Panc1 (cell line): Measurements from ENCODE around the gene LRIG3. TPM values are rescaled to one million over a fixed set of nuclear protein-coding genes. Genes with fewer than 3 reads are reported as not detected.

ENCODE experiments used
- ATAC-seq: fragments of 200-7000 bp; cut with Tn5 transposase; 2 replicates; pipeline ENCODE4 v1.9.1; 2020; ENCODE audit warnings: mild to moderate bottlenecking, moderate library complexity
- BruUV-seq: library from RNA; stranded (reverse); fragments of 400-500 nt; replicated peaks from 2 replicates; lab custom pipeline; 2021; lab: Mats Ljungman, UMichigan
- CTCF ChIA-PET: fragments of 300-600 bp; sonication (Branson Sonifier 250); formaldehyde crosslinking; loops from one replicate; lab custom pipeline; 2022; ENCODE audit warnings: antibody characterized with exemption; lab: Charles Lee
- POLR2A ChIA-PET: fragments of 300-600 bp; sonication (Branson Sonifier 250); formaldehyde crosslinking; loops from one replicate; lab custom pipeline; 2022; ENCODE audit warnings: antibody characterized with exemption; lab: Charles Lee
- DNase-seq: peaks from one replicate; pipeline ENCODE4 v3.0.0-alpha.2; 2010; ENCODE audit warnings: low read depth, low spot score
- H3K27ac ChIP-seq: 2 replicates; pipeline ENCODE4 v1.5.1; 2011; ENCODE audit warnings: mild to moderate bottlenecking, low read length, inconsistent platforms
- H3K27me3 ChIP-seq: fragments of 200-500 bp; sonication (Bioruptor generic); 2 replicates; pipeline ENCODE4 v1.6.0; 2014; ENCODE audit warnings: low read length, inconsistent platforms; ENCODE audit not compliant: control insufficient read depth, insufficient read depth
- H3K36me3 ChIP-seq: fragments of 200-500 bp; sonication (Bioruptor generic); 2 replicates; pipeline ENCODE4 v1.5.1; 2014; ENCODE audit warnings: inconsistent platforms, mild to moderate bottlenecking, low read length, moderate library complexity; ENCODE audit not compliant: control insufficient read depth, insufficient read depth
- H3K4me1 ChIP-seq: 2 replicates; pipeline ENCODE4 v1.5.1; 2011; ENCODE audit warnings: inconsistent platforms, mild to moderate bottlenecking, low read length, moderate library complexity; ENCODE audit not compliant: control insufficient read depth, insufficient read depth
- H3K4me3 ChIP-seq, 2 experiments: 2 replicates each; pipeline ENCODE4 v1.5.1; 2011 to 2012; ENCODE audit warnings: low read depth in 2 of 2, low read length in 2 of 2, mild to moderate bottlenecking in 2 of 2, inconsistent platforms in 1 of 2, moderate library complexity in 1 of 2
- H3K9me3 ChIP-seq: fragments of 200-500 bp; sonication (Bioruptor generic); 2 replicates; pipeline ENCODE4 v1.5.1; 2014; ENCODE audit warnings: low read depth, mild to moderate bottlenecking, inconsistent platforms, low read length, moderate library complexity; ENCODE audit not compliant: control insufficient read depth, insufficient read depth
- CTCF ChIP-seq: fragments of 450-650 bp; IDR thresholded peaks from 2 replicates; pipeline ENCODE4 v1.5.1; 2017; ENCODE audit warnings: mild to moderate bottlenecking
- POLR2AphosphoS5 ChIP-seq: IDR thresholded peaks from 2 replicates; pipeline ENCODE4 v1.6.1; 2012; ENCODE audit warnings: mild to moderate bottlenecking, low read depth, low read length, moderate library complexity
- REST ChIP-seq, 2 experiments: IDR thresholded peaks; 2 replicates each; pipeline ENCODE4 v1.6.1; 2011 to 2012; ENCODE audit warnings: low read depth in 2 of 2, control low read depth in 1 of 2, low read length in 1 of 2, mild to moderate bottlenecking in 1 of 2, moderate library complexity in 1 of 2; ENCODE audit not compliant: insufficient read depth in 1 of 2
- SIN3A ChIP-seq: IDR thresholded peaks from 2 replicates; pipeline ENCODE4 v1.6.1; 2012; ENCODE audit warnings: low read depth, mild to moderate bottlenecking, low read length, moderate library complexity, borderline replicate concordance; ENCODE audit not compliant: insufficient read depth
- TCF7L2 ChIP-seq: IDR thresholded peaks from 2 replicates; pipeline ENCODE4 v1.6.1; 2011; ENCODE audit warnings: mild to moderate bottlenecking, low read depth, low read length, inconsistent platforms
- in situ Hi-C: cut with HindIII; loops from 2 replicates; pipeline ENCODE4 v1.10.0; 2016; ENCODE audit warnings: low sequenced_read_pairs, low pct_unique_long_range_greater_than_20kb
- intact Hi-C: fragments of 100-400 bp; cut with micrococcal nuclease; formaldehyde crosslinking; loops from one replicate; pipeline ENCODE4 v1.10.0; 2022; ENCODE audit not compliant: unreplicated experiment
- total RNA-seq: library from RNA; stranded (reverse); gene quantifications from one replicate; pipeline ENCODE4 v1.2.1, GENCODE V29; 2021; ENCODE audit not compliant: unreplicated experiment

Gene LRIG3
- total RNA-seq, 1 experiment from 2014 or later = 12.1 TPM

GRCh38 chr12:58932806-58933681, 12.7 kb upstream of the LRIG3 start:
- H3K4me1 ChIP-seq = no peaks in the 10 kb centered on the region
- no peak overlapping the region for H3K27ac ChIP-seq
- CTCF ChIA-PET = no interaction called here
- no peak overlapping the region for H3K4me3 ChIP-seq
- BruUV-seq = no TSS peak
- ATAC-seq (no peak), DNase-seq (no peak)
- no peaks in the 10 kb centered on the region for H3K36me3 ChIP-seq
- TF ChIP-seq SIN3A (no peak), REST (IDR thresholded peaks at IDR 0.05; ENCODE audit: insufficient read depth in 1 of 2, low read depth in 2 of 2, low read length in 1 of 2) (no peak), CTCF (no peak), TCF7L2 (no peak)
- POLR2A ChIA-PET = no interaction called here
- H3K27me3 ChIP-seq = no peaks in the 10 kb centered on the region
- intact Hi-C loops = no loop called here
- H3K9me3 ChIP-seq = no peaks in the 10 kb centered on the region
- in situ Hi-C loops = no loop called here

DNA sequence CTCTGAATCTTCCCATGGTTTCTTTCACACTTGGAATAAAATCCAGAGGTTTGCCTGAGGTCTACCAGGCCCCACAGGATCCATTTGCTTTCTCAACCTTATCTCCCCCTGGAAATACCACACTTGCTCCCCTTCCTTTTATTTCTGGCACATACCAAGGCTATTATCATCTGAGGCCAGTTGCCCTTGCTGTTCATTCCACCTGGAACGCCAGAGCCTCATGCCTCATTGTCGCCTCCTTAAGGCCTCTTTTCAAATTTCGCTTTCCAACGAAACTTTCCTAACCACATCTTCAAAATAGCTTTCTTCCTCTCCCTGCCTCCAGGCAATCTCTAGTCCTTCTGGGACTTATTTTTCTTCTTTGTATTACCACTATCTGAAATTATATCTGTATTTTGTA, 11.2 kb upstream of the LRIG3 start:
- ChIA-PET POLR2A (interaction anchor here (0.6 kb wide), 1 partner anchor 22 kb away, joined by 3 read pairs; no protein-coding TSS in a partner anchor), CTCF (no interaction called here)
- no peak for ATAC-seq
- no peaks in the 10 kb centered on the region for H3K9me3 ChIP-seq
- no peak for TF ChIP-seq REST (IDR thresholded peaks at IDR 0.05; ENCODE audit: insufficient read depth in 1 of 2, low read depth in 2 of 2, low read length in 1 of 2)
- TF ChIP-seq SIN3A = no peak
- peak; percentile 46 for TF ChIP-seq CTCF
- TF ChIP-seq POLR2AphosphoS5 = no peak
- TF ChIP-seq TCF7L2 = no peak
- no peaks in the 10 kb centered on the region for H3K4me1 ChIP-seq
- in situ Hi-C loops (no loop called here), intact Hi-C loops (no loop called here)
- no peak overlapping the region for H3K27ac ChIP-seq
- BruUV-seq = no TSS peak
- no peak for DNase-seq
- H3K36me3 ChIP-seq = no peaks in the 10 kb centered on the region
- H3K4me3 ChIP-seq = no peak overlapping the region
- H3K27me3 ChIP-seq = no peaks in the 10 kb centered on the region
